HEK293 (cell line): ENCODE data around the gene RRP9.

Source experiments
- GLI2 ChIP-seq: fragments of 450-650 bp; formaldehyde crosslinking; IDR thresholded peaks from 2 replicates; pipeline ENCODE4; 2017; ENCODE audit warnings: missing biosample characterization, missing genetic modification characterization, low read depth, borderline replicate concordance
- GLIS2 ChIP-seq: fragments of 450-650 bp; formaldehyde crosslinking; IDR thresholded peaks from 2 replicates; pipeline ENCODE4 v1.5.1; 2016; ENCODE audit warnings: missing biosample characterization, missing genetic modification characterization
- KLF16 ChIP-seq: fragments of 450-650 bp; formaldehyde crosslinking; IDR thresholded peaks from 2 replicates; pipeline ENCODE4 v1.5.1; 2017; ENCODE audit warnings: missing biosample characterization, missing genetic modification characterization
- MEIS1 ChIP-seq: sonication (generic); formaldehyde crosslinking; IDR thresholded peaks from 2 replicates; pipeline ENCODE4 v1.8.1; 2022; ENCODE audit warnings: missing genetic modification reagents, mild to moderate bottlenecking, borderline replicate concordance
- WT1 ChIP-seq: fragments of 450-650 bp; formaldehyde crosslinking; IDR thresholded peaks from 2 replicates; pipeline ENCODE4 v1.5.1; 2016; ENCODE audit warnings: missing biosample characterization, missing genetic modification characterization
- ZBTB26 ChIP-seq: fragments of 450-650 bp; formaldehyde crosslinking; optimal IDR thresholded peaks from 2 replicates; pipeline ENCODE3; 2016; ENCODE audit warnings: missing biosample characterization, mild to moderate bottlenecking, missing genetic modification characterization
- ZBTB48 ChIP-seq: fragments of 450-650 bp; formaldehyde crosslinking; IDR thresholded peaks from 2 replicates; pipeline ENCODE4 v1.5.1; 2016; ENCODE audit warnings: missing biosample characterization, missing genetic modification characterization
- ZFP3 ChIP-seq: fragments of 450-650 bp; formaldehyde crosslinking; IDR thresholded peaks from 2 replicates; pipeline ENCODE4 v1.5.1; 2016; ENCODE audit warnings: low read depth, missing biosample characterization, missing genetic modification characterization
- ZNF140 ChIP-seq: fragments of 450-650 bp; formaldehyde crosslinking; IDR thresholded peaks from 2 replicates; pipeline ENCODE4 v1.5.1; 2016; ENCODE audit warnings: missing biosample characterization, missing genetic modification characterization
- ZNF23 ChIP-seq: fragments of 450-650 bp; formaldehyde crosslinking; IDR thresholded peaks from 2 replicates; pipeline ENCODE4 v1.5.1; 2016; ENCODE audit warnings: missing biosample characterization, missing genetic modification characterization, borderline replicate concordance
- ZNF341 ChIP-seq: fragments of 450-650 bp; formaldehyde crosslinking; IDR thresholded peaks from 2 replicates; pipeline ENCODE4; 2016; ENCODE audit warnings: low read depth, missing biosample characterization, missing genetic modification characterization
- ZNF350 ChIP-seq: fragments of 450-650 bp; formaldehyde crosslinking; IDR thresholded peaks from 2 replicates; pipeline ENCODE4 v1.5.0; 2017; ENCODE audit warnings: missing biosample characterization, mild to moderate bottlenecking, missing genetic modification characterization
- ZNF354C ChIP-seq: fragments of 450-650 bp; formaldehyde crosslinking; IDR thresholded peaks from 2 replicates; pipeline ENCODE4 v1.5.1; 2016; ENCODE audit warnings: missing biosample characterization, missing genetic modification characterization, low read depth, borderline replicate concordance
- ZNF362 ChIP-seq: fragments of 450-650 bp; formaldehyde crosslinking; IDR thresholded peaks from 2 replicates; pipeline ENCODE4 v1.5.1; 2016; ENCODE audit warnings: missing biosample characterization, missing genetic modification characterization
- ZNF449 ChIP-seq: fragments of 450-650 bp; formaldehyde crosslinking; IDR thresholded peaks from 2 replicates; pipeline ENCODE4 v1.5.1; 2017; ENCODE audit warnings: missing biosample characterization, mild to moderate bottlenecking, missing genetic modification characterization, moderate library complexity
- ZNF510 ChIP-seq: fragments of 450-650 bp; formaldehyde crosslinking; IDR thresholded peaks from 2 replicates; pipeline ENCODE4 v1.5.1; 2018; ENCODE audit warnings: mild to moderate bottlenecking, missing genetic modification characterization, missing biosample characterization; ENCODE audit not compliant: insufficient replicate concordance
- ZNF513 ChIP-seq: fragments of 450-650 bp; IDR thresholded peaks from 2 replicates; pipeline ENCODE4 v1.5.1; 2018; ENCODE audit warnings: missing biosample characterization, missing genetic modification characterization
- ZNF544 ChIP-seq: fragments of 450-650 bp; formaldehyde crosslinking; IDR thresholded peaks from 2 replicates; pipeline ENCODE4 v1.5.0; 2017; ENCODE audit warnings: missing biosample characterization, missing genetic modification characterization
- ZNF571 ChIP-seq: fragments of 450-650 bp; formaldehyde crosslinking; IDR thresholded peaks from 2 replicates; pipeline ENCODE4 v1.5.0; 2017; ENCODE audit warnings: missing biosample characterization, missing genetic modification characterization
- ZNF621 ChIP-seq: fragments of 450-650 bp; formaldehyde crosslinking; IDR thresholded peaks from 2 replicates; pipeline ENCODE4 v1.5.1; 2017; ENCODE audit warnings: missing biosample characterization, missing genetic modification characterization
- ZNF654 ChIP-seq: fragments of 450-650 bp; formaldehyde crosslinking; IDR thresholded peaks from 2 replicates; pipeline ENCODE4 v1.5.1; 2016; ENCODE audit warnings: low read depth, missing biosample characterization, missing genetic modification characterization
- ZNF701 ChIP-seq: fragments of 450-650 bp; formaldehyde crosslinking; IDR thresholded peaks from 2 replicates; pipeline ENCODE4 v1.5.1; 2016; ENCODE audit warnings: missing biosample characterization, missing genetic modification characterization
- ZNF707 ChIP-seq: fragments of 450-650 bp; formaldehyde crosslinking; IDR thresholded peaks from 2 replicates; pipeline ENCODE4 v1.5.1; 2016; ENCODE audit warnings: missing biosample characterization, missing genetic modification characterization
- ZNF843 ChIP-seq: fragments of 450-650 bp; formaldehyde crosslinking; IDR thresholded peaks from 2 replicates; pipeline ENCODE4 v1.5.1; 2016; ENCODE audit warnings: missing biosample characterization, missing genetic modification characterization
- TF ChIP-seq, protein P1 (sequence below): fragments of 450-650 bp; formaldehyde crosslinking; IDR thresholded peaks from 2 replicates; pipeline ENCODE4 v1.5.1; 2017; ENCODE audit warnings: missing biosample characterization, missing genetic modification characterization
- TF ChIP-seq, protein P2 (sequence below): fragments of 450-650 bp; formaldehyde crosslinking; IDR thresholded peaks from 2 replicates; pipeline ENCODE4 v1.5.1; 2016; ENCODE audit warnings: missing biosample characterization, missing genetic modification characterization
- TF ChIP-seq, protein P3 (sequence below): fragments of 450-650 bp; formaldehyde crosslinking; IDR thresholded peaks from 2 replicates; pipeline ENCODE4 v1.5.1; 2016; ENCODE audit warnings: missing biosample characterization, missing genetic modification characterization

The RRP9 gene

DNA sequence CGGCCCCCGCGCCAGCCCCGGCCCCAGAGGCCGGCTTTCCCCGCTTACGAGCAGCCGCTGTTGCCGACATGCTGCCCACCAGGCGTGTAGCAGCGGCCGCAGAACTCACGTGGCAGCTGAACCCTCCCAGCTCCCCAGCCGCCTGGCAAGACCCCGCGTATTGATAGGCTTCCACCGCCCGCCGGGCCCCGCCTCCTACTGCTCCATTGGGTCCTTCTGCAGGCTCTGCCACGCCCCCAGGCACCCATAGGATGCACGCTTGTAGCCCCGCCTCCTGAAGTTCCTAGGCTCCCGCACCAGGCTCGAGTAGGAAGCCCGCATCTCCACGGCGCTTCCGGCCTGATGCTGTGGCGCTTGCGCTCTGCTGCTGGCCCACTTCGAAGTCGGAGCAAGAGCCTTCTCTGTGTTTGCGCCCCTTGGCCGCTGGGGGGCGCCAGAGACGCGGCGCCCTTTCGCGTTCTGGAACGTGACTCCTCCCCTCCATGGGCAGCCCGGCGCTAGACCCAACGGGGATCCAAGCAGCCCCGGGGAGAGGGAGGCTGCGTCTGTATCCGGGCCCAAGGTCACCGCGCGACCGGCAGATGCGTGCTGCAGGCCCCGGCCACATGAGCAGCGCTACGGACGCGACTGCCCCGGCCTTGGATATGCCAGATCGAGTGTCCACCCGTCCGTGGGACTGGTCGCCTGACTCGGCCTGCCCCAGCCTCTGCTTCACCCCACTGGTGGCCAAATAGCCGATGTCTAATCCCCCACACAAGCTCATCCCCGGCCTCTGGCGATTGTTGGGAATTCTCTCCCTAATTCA is at the start of gene RRP9, which contains the start of gene PARP3 (continued):
- TF ChIP-seq ZBTB26 (tag by site-specific recombination) (peak; percentile 63), GLI2 (tag by site-specific recombination) (no peak), ZNF544 (tag by site-specific recombination) (no peak), ZNF707 (no peak), ZNF350 (no peak), ZNF510 (tag by site-specific recombination) (no peak), ZNF843 (tag by site-specific recombination) (0 out of 2 replicates have a peak, but pooled peaks have one; percentile 15), KLF16 (tag by site-specific recombination) (0 out of 2 replicates have a peak, but pooled peaks have one; percentile 38), ZNF362 (tag by site-specific recombination) (no peak), ZNF654 (tag by site-specific recombination) (peak; percentile 83), ZNF621 (tag by site-specific recombination) (no peak), MEIS1 (no peak), ZNF449 (no peak), ZNF354C (tag by site-specific recombination) (no peak), WT1 (tag by site-specific recombination) (no peak; the same call in 1 of the 2 replicates), ZFP3 (tag by site-specific recombination) (no peak), ZNF23 (tag by site-specific recombination) (no peak), ZBTB48 (no peak), ZNF513 (tag by site-specific recombination) (no peak), GLIS2 (peak; percentile 52; the same call in 1 of the 2 replicates), ZNF701 (tag by site-specific recombination) (no peak), ZNF571 (tag by site-specific recombination) (no peak), ZNF341 (tag by site-specific recombination) (peak; percentile 85), ZNF140 (tag by site-specific recombination) (no peak)
- TF ChIP-seq, protein P1, sequence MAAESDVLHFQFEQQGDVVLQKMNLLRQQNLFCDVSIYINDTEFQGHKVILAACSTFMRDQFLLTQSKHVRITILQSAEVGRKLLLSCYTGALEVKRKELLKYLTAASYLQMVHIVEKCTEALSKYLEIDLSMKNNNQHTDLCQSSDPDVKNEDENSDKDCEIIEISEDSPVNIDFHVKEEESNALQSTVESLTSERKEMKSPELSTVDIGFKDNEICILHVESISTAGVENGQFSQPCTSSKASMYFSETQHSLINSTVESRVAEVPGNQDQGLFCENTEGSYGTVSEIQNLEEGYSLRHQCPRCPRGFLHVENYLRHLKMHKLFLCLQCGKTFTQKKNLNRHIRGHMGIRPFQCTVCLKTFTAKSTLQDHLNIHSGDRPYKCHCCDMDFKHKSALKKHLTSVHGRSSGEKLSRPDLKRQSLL (tag by site-specific recombination), result no peak
- TF ChIP-seq, protein P2, sequence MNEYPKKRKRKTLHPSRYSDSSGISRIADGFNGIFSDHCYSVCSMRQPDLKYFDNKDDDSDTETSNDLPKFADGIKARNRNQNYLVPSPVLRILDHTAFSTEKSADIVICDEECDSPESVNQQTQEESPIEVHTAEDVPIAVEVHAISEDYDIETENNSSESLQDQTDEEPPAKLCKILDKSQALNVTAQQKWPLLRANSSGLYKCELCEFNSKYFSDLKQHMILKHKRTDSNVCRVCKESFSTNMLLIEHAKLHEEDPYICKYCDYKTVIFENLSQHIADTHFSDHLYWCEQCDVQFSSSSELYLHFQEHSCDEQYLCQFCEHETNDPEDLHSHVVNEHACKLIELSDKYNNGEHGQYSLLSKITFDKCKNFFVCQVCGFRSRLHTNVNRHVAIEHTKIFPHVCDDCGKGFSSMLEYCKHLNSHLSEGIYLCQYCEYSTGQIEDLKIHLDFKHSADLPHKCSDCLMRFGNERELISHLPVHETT (tag by site-specific recombination), result no peak
- TF ChIP-seq, protein P3, sequence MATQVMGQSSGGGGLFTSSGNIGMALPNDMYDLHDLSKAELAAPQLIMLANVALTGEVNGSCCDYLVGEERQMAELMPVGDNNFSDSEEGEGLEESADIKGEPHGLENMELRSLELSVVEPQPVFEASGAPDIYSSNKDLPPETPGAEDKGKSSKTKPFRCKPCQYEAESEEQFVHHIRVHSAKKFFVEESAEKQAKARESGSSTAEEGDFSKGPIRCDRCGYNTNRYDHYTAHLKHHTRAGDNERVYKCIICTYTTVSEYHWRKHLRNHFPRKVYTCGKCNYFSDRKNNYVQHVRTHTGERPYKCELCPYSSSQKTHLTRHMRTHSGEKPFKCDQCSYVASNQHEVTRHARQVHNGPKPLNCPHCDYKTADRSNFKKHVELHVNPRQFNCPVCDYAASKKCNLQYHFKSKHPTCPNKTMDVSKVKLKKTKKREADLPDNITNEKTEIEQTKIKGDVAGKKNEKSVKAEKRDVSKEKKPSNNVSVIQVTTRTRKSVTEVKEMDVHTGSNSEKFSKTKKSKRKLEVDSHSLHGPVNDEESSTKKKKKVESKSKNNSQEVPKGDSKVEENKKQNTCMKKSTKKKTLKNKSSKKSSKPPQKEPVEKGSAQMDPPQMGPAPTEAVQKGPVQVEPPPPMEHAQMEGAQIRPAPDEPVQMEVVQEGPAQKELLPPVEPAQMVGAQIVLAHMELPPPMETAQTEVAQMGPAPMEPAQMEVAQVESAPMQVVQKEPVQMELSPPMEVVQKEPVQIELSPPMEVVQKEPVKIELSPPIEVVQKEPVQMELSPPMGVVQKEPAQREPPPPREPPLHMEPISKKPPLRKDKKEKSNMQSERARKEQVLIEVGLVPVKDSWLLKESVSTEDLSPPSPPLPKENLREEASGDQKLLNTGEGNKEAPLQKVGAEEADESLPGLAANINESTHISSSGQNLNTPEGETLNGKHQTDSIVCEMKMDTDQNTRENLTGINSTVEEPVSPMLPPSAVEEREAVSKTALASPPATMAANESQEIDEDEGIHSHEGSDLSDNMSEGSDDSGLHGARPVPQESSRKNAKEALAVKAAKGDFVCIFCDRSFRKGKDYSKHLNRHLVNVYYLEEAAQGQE, result no peak
